Transverse colon (tissue), 4 donors: ENCODE data around the gene PIEZO2. TPM values are rescaled to one million over a fixed set of nuclear protein-coding genes. Genes with fewer than 3 reads are reported as not detected.

ENCODE experiments used
- DNase-seq: peaks from one replicate; pipeline ENCODE4 v3.0.0-alpha.2; 2019
- H3K27ac ChIP-seq, 4 donors: fragments of 200-600 bp; sonication (generic); 2 replicates each; pipeline ENCODE4 v1.5.1; 2016 to 2018; ENCODE audit warnings: inconsistent platforms in 4 of 4
- H3K27me3 ChIP-seq: fragments of 200-600 bp; sonication (generic); 2 replicates; pipeline ENCODE4 v1.5.1; 2017; ENCODE audit warnings: inconsistent platforms
- H3K36me3 ChIP-seq, 4 donors: fragments of 200-600 bp; sonication (generic); 2 replicates each; pipeline ENCODE4 v1.5.1; 2017 to 2019; ENCODE audit warnings: inconsistent platforms in 4 of 4
- H3K4me1 ChIP-seq, 4 donors: fragments of 200-600 bp; sonication (generic); 2 replicates each; pipeline ENCODE4 v1.5.1; 2017 to 2020; ENCODE audit warnings: inconsistent platforms in 4 of 4
- H3K4me3 ChIP-seq, 4 donors: fragments of 200-600 bp; sonication (generic); 1 replicate in 1 of 4; 2 replicates in 3 of 4; pipeline versions ENCODE4 v1.5.1 to v1.6.1; 2017 to 2019; ENCODE audit warnings: inconsistent platforms in 4 of 4
- H3K9me3 ChIP-seq, 2 donors: fragments of 200-600 bp; sonication (generic); 2 replicates each; pipeline ENCODE4 v1.5.1; 2017 to 2019; ENCODE audit warnings: inconsistent platforms in 2 of 2
- CTCF ChIP-seq, 5 experiments: fragments of 200-600 bp in 3 of 5; fragments of 450-650 bp in 2 of 5; sonication (generic) in 3 of 5; IDR thresholded peaks; 1 replicate in 2 of 5; 2 replicates in 3 of 5; pipeline ENCODE4 v1.5.1; 2016 to 2017; ENCODE audit warnings: antibody characterized with exemption in 5 of 5, inconsistent platforms in 3 of 5, mild to moderate bottlenecking in 2 of 5, moderate library complexity in 1 of 5
- EP300 ChIP-seq: sonication (generic); formaldehyde crosslinking; IDR thresholded peaks from one replicate; pipeline ENCODE4 v1.6.1; 2017; ENCODE audit warnings: antibody characterized with exemption, low read depth
- POLR2A ChIP-seq: fragments of 450-650 bp; IDR thresholded peaks from one replicate; pipeline ENCODE4 v1.6.1; 2016; ENCODE audit warnings: antibody characterized with exemption, mild to moderate bottlenecking, moderate library complexity
- POLR2AphosphoS5 ChIP-seq, 3 donors: sonication (generic); formaldehyde crosslinking; IDR thresholded peaks; one replicate each; pipeline ENCODE4 v1.6.1; 2016; ENCODE audit warnings: antibody characterized with exemption in 3 of 3
- WGBS, 2 donors: methylation state at CpG; one replicate each; pipeline ENCODE4 v1.1.5; 2018; ENCODE audit warnings: low coverage in 1 of 2; 5-methylcytosine and 5-hydroxymethylcytosine counted together
- in situ Hi-C, 4 donors: fragments of 200-750 bp; cut with MboI; loops; one replicate each; pipeline versions ENCODE4 v1.15.0 to v1.15.1; 2017; ENCODE audit warnings: low sequenced_read_pairs in 3 of 4, low pct_ligation_motif_present in 1 of 4, low pct_unique_long_range_greater_than_20kb in 1 of 4
- intact Hi-C: fragments of 100-400 bp; cut with DNase I; formaldehyde crosslinking; loops from one replicate; pipeline ENCODE4 v1.15.1; 2023; ENCODE audit warnings: low total_unique reads
- total RNA-seq, 4 donors: library from RNA; depleted of rRNA; stranded (reverse); fragments of >200 nt; gene quantifications; one replicate each; pipeline ENCODE4 v1.1.0, GENCODE V29; 2016

The PIEZO2 gene
- total RNA-seq, 4 donors from 2014 or later = 2.9 to 7.5 (median 4.5) TPM

GRCh38 chr18:10750191-10751035 is 399.0 kb downstream of the PIEZO2 start:
- Histone ChIP-seq H3K9me3 (no peaks in the 10 kb centered on the region), H3K27ac (no peak overlapping the region), H3K4me1 (no peaks in the 10 kb centered on the region), H3K4me3 (no peak overlapping the region), H3K36me3 (no peaks in the 10 kb centered on the region), H3K27me3 (no peaks in the 10 kb centered on the region)
- WGBS, 2 donors = 28 to 33% methylated on average over 5 of the region's 5 CpGs
- in situ Hi-C loops = no loop called here
- intact Hi-C loops = no loop called here
- no peak for DNase-seq
- TF ChIP-seq EP300 (no peak), POLR2A (no peak), CTCF (IDR thresholded peaks at IDR 0.05) (no peak), POLR2AphosphoS5 (IDR thresholded peaks at IDR 0.05) (no peak)

- H3K9me3 ChIP-seq = no peaks in the 10 kb centered on the region
- no peak for DNase-seq
- in situ Hi-C loops = no loop called here
- no peak overlapping the region for H3K27ac ChIP-seq
- H3K27me3 ChIP-seq = no peaks in the 10 kb centered on the region
- H3K36me3 ChIP-seq = no peaks in the 10 kb centered on the region
- intact Hi-C loops = no loop called here
- TF ChIP-seq EP300 = no peak
- WGBS, 2 donors = 60 to 61% methylated on average over 1 of the region's 1 CpG
- no peaks in the 10 kb centered on the region for H3K4me1 ChIP-seq
- no peak overlapping the region for H3K4me3 ChIP-seq
Observed at GRCh38 chr18:10748641-10749040, 400.7 kb downstream of the PIEZO2 start.

DNA sequence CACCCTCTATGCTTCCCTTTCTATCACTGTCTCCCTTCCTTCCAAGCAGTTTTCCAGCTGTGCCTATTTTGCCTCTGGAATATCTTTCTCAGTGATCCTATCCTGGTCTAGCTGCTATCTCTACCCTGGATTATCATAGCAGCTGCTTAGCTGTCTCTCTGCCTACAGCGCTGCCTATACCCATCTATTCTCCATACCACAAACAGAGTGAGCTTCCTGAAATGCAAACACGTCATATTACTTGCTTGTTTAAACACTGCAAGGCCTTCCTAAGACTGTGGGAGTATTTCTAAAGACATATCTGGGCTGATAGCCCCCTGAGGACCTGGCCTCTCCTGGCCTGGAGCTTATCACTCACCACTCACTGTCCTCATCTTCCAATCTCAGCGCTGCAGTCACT is 403.4 kb downstream of the PIEZO2 start:
- Histone ChIP-seq H3K4me3 (no peak overlapping the region), H3K4me1 (no peaks in the 10 kb centered on the region), H3K36me3 (no peaks in the 10 kb centered on the region), H3K27ac (no peak overlapping the region), H3K9me3 (no peaks in the 10 kb centered on the region), H3K27me3 (no peaks in the 10 kb centered on the region)
- intact Hi-C loops (no loop called here), in situ Hi-C loops (no loop called here)
- WGBS, 2 donors = 79 to 80% methylated on average over 3 of the region's 3 CpGs
- TF ChIP-seq EP300 (no peak), POLR2A (no peak), POLR2AphosphoS5 (IDR thresholded peaks at IDR 0.05) (no peak), CTCF (IDR thresholded peaks at IDR 0.05) (no peak)
- no peak for DNase-seq

GRCh38 chr18:10745219-10745618 is 404.1 kb downstream of the PIEZO2 start:
- in situ Hi-C loops = no loop called here
- WGBS, 2 donors = 52 to 79% methylated on average over 8 of the region's 8 CpGs
- no peak overlapping the region for H3K4me3 ChIP-seq
- H3K9me3 ChIP-seq = no peaks in the 10 kb centered on the region
- H3K36me3 ChIP-seq = no peaks in the 10 kb centered on the region
- H3K27ac ChIP-seq = no peak overlapping the region
- no peak for DNase-seq
- intact Hi-C loops = no loop called here
- H3K4me1 ChIP-seq = no peaks in the 10 kb centered on the region
- no peak for TF ChIP-seq CTCF (IDR thresholded peaks at IDR 0.05)
- no peak for TF ChIP-seq POLR2A
- no peak for TF ChIP-seq POLR2AphosphoS5 (IDR thresholded peaks at IDR 0.05)
- H3K27me3 ChIP-seq = no peaks in the 10 kb centered on the region

DNA sequence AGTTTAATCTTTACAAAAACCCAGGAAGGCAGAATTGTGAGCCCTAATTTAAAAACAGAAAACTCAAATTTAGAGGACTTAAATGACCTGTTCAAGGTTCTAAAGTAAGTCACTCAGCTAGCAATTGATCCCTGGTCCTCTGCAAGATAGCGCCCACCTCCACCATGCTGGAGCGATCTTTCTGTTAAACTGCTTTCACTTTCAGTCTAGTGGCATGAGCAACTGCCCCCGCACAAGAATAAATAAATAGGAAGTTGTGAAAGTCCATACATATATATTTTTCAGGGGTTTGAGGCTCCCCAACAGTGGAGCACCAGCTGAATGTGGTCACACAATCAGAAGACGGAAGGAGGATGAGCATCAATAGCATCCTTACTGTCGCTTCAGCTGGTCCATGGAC is 405.6 kb downstream of the PIEZO2 start:
- intact Hi-C loops (no loop called here), in situ Hi-C loops (no loop called here)
- Histone ChIP-seq H3K9me3 (no peaks in the 10 kb centered on the region), H3K36me3 (no peaks in the 10 kb centered on the region), H3K4me1 (no peaks in the 10 kb centered on the region), H3K27me3 (no peaks in the 10 kb centered on the region), H3K4me3 (no peak overlapping the region), H3K27ac (no peak overlapping the region)
- no peak for TF ChIP-seq CTCF (IDR thresholded peaks at IDR 0.05)
- TF ChIP-seq POLR2AphosphoS5 (IDR thresholded peaks at IDR 0.05) = no peak
- no peak for TF ChIP-seq POLR2A
- no peak for TF ChIP-seq EP300
- DNase-seq = no peak
- WGBS, 2 donors = 71 to 96% methylated on average over 3 to 5 of the region's 5 CpGs
